ENCODE results near the gene VWA2.

The VWA2 gene

DNA sequence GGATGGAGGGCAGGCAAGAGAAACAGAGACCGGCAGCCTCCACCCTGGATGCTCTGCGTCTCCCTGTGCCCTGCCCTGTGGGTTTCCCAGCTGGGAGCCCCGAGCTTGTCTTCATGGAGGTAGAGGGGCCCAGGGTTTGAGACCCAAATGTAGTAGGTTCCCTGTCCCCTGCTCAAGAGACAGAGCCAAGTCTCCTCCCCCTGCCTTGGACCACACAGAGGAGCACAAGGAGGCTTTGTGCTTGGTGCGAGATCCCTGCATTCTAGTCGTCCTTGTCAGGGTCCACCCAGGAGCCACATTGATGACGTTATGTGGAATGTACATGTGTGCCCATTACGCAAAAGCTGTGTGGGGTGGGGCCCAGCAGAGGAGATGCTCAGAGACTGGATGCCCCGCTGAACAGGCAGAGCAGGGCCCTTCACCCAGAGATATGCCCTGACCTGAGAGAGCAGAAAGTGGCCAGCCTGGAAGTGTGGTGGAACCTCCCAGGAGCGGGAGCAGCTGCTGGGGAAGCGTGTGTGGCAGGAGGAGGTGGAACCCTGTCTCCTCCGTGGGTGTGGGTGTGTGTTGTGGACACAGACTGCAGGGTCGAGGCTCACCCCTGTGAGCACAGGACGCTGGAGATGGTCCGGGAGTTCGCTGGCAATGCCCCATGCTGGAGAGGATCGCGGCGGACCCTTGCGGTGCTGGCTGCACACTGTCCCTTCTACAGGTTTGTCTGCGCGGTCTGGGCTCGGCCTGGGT lies 39.3 kb downstream of the VWA2 start:
- no peak for DNase-seq

DNA sequence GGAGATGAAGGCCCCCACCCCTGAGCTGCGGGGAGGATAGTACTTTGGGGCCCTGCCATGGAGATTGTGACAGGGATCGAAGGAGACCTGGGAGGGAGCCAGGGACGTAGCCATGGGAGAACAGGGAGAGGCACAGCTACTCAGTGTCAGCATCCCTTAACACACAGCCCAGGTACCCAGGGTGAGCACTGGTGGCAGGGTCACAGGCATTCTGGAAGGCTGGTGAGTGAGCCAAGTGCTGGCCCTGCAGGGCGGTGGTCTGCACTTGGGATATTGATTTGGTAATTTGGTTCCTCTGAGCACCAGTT lies 39.8 kb downstream of the VWA2 start:
- no peak for DNase-seq

DNA sequence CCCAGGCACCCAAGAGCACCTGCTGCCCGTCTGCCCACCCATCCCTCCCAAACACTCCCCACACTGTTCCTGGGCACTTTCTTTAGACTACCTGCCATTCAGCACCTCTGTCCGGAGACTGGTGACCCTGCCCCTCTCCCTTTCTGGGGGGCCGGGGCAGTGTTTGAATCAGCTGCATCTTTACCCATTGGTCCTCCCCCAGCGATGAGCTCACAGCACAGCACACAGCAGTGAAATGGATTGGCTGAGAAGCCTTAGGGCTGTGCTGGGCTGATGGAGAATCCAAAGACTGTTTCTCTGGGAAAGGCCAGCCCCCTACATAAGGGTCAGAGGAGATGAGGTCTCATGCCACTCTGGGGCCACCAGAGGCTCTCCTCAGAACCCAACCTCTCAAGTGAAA lies 40.2 kb downstream of the VWA2 start:
- DNase-seq = no peak

DNA sequence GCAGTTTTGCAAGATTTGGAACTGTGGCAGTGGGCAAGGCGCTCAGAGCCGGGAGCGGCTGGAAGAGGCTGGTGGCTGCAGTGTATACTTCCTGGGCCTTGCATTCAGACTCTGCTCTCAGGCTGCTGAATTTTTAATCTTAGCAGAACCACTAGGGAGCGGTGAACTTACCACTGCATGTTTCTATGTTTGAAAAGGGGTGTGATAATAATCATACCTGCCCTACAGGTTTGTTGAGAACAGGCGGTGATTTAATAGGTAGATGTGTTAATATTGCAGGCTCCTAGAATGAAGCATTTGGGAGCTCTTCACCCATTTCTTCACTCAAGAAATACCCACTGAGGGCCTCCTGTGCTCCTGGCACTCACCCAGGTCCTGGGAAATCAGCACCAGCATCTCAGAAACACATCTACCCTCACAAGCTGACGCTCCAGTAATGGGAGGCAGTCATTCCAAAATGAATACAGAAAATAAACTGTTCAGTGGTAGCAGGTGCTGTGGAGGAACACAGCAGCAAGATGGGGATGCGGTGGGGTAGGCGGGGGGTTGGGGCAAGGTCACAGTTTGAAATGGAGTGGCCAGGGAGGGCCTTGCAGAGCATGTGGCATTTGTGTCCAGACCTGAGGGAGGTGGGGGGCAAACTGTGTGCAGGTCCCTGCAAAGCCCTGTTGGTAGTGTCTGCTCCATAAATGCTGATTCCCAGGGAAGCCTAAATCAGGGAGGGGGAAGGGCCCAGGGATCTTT lies 41.0 kb downstream of the VWA2 start:
- DNase-seq = no peak

DNA sequence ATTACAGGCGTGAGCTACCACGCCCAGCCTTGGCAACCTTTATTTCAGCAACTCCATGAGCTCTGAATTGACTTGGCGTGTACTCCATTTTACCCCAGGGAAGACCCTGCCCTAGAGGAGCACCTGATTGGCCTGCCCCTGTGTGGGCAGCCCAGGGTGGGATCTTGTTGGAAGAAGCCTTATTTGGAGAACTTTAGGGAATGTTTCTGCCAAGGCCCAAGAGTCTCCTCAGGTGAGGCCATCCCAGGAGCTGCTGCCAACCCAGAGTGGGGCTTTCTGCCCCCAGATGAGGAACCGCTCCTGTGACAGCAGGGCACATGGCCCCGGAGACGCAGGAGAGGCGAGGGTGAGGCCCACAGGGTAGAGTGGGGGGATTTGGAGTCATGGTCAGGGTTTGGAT lies 42.0 kb downstream of the VWA2 start:
- no peak for DNase-seq

DNA sequence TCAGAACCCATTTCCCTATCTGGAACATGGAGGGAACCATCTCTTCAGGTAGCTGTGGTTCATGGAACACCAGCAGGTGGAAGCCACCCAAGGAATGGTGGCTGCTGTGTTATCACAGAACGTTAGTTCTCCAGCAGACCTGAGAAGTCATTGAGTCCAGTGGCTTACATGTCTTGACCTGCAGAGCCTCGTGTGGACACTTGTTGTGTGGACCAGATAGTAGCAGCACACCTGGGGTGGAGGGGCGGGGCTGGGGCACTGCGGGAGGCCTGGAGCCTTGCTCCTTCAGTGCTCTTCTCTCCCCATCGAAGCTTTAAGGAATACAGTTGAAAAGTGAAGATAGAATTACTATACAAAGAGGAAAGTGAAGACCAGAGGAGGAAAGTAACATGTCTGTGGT lies 42.4 kb downstream of the VWA2 start:
- no peak for DNase-seq

DNA sequence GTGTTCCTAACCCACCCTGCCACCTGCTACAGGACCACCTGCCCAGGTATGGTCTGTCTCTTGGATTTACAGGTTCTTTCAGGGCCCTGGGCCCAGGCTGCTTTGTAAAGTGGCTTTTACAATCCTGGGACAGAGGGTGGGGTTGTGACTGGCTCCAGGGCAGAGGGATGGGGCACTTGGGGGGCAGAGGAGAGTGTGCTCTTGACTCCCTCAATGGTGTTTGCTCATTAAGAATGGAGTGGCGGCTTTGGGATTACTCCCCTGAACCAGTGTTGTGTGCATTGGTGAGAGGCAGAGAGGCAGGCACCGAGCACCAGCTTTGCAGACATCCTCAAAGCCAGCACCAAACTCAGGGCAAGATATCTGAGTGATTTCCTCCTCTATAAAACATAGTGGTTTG lies 43.5 kb downstream of the VWA2 start:
- DNase-seq = no peak

DNA sequence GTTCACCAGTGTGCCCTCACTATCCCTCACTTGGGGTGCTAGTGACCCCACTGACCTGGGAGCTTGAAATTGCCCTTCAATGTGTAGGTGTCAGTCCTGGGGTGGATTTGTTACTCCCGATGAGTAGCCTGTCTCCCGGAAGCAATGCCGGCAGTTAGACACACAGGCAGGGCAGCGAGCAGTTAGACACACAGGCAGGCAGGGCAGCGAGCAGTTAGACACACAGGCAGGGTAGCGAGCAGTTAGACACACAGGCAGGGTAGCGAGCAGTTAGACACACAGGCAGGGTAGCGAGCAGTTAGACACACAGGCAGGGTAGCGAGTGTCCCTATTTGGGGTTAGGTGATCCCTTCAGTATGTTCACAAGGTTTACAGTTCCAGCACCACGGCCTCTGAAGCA lies 44.0 kb downstream of the VWA2 start:
- no peak for DNase-seq

DNA sequence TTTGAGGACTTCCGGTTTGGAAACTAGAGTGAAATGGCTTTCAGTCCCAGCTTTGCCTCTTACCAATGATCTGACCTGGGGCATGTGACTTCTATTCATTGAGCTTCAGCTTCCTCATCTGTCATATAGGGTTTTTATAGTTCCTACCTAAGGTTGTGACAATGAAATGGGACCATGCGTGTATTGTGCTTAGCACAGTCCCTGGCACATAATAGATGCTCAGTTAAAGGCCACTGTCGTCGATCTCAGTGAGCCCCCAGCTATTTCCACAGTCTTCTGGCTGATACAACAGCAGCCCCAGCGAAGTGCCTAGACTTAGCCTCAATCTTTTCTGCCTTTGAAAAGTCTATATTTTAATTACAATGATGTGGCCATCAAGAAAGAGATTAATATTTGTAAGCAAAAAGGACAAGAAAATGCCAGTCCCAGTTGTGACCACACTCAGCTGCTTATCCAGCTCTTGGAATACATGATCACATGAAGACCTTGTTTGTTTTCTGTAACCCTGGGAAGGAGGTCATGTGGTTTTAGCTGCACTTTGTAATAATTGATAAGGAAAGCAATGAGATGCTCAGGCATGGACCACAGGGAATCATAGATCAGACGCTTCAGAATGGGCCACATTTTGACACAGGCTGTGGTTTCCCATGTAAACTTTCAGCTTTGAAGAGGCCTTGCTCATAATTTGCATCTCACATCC lies 44.6 kb downstream of the VWA2 start:
- DNase-seq = no peak

DNA sequence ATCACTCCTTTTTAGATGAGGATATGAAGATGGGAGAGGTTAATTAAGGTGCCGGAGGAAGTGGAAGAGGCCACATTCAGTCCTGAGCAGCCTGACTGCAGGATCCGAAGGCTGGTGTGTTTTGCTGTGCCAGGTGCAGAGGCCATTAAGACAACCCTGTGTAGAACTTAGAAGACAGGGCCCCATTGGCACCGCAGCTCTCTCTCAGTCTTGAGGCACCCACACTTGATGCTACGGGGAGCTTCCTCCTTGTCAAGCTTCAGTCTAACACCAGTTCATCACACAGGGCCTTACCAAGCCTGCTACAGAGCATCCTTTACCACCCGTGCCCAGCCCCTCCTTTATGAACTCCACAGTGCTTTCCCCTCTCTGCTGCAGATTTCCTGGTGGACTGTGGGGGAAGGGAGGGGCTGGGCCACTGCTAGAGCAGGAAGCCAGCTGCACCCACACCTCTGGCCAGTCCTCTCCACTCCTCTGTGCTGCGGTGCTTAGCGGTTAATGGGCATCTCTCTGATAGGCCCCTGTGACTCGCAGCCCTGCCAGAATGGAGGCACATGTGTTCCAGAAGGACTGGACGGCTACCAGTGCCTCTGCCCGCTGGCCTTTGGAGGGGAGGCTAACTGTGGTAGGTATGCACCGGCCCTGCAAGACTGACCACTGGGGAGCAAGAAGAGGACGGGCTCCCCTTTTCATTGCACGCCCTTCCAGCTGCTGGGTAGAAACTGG lies 45.5 kb downstream of the VWA2 start:
- DNase-seq = no peak

DNA sequence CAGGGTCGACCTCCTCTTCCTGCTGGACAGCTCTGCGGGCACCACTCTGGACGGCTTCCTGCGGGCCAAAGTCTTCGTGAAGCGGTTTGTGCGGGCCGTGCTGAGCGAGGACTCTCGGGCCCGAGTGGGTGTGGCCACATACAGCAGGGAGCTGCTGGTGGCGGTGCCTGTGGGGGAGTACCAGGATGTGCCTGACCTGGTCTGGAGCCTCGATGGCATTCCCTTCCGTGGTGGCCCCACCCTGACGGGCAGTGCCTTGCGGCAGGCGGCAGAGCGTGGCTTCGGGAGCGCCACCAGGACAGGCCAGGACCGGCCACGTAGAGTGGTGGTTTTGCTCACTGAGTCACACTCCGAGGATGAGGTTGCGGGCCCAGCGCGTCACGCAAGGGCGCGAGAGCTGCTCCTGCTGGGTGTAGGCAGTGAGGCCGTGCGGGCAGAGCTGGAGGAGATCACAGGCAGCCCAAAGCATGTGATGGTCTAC lies 46.9 kb downstream of the VWA2 start:
- no peak for DNase-seq

DNA sequence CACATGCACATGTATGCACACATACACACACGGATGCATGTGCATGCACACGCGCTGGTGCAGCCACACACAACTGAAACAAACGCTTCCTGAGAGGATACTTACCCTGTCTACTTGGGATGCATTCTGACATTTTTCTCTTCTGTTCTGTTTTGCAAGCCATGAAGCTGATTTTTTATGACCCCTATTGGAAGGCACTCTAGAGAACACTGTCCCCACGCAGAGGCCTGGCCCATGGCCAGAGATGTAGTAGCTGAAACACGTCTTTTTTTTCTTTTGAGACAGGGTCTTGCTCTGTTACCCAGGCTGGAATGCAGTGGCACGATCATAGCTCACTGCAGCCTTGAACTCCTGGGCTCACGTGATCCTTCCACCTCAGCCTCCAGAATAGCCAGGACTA lies 47.9 kb downstream of the VWA2 start:
- no peak for DNase-seq

DNA sequence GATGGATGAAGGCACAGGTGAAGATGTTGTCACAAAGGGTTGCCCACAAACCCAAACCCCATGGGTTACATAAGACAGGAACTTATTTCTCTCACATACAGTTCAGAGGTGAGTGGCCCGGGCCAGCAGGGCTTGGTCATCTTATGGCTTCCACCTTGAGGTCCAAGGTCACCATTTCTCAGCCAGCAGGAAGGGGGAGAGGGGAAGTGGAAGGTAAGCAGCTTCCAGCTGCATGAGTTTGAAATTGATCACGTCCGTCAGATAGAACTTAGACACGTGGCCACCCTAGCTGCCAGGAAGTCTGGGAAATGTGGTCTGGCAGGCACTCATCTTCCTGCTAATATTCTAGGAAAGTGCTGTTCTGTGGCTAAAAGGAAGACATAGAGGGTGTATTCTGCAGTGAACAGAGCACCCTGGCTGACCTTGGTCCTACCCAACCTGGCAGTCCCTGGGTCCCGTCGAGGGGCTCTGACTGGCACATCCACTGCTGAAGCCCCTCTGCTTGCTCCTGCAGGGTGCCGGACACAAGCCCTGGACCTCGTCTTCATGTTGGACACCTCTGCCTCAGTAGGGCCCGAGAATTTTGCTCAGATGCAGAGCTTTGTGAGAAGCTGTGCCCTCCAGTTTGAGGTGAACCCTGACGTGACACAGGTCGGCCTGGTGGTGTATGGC lies 49.5 kb downstream of the VWA2 start:
- DNase-seq = no peak

DNA sequence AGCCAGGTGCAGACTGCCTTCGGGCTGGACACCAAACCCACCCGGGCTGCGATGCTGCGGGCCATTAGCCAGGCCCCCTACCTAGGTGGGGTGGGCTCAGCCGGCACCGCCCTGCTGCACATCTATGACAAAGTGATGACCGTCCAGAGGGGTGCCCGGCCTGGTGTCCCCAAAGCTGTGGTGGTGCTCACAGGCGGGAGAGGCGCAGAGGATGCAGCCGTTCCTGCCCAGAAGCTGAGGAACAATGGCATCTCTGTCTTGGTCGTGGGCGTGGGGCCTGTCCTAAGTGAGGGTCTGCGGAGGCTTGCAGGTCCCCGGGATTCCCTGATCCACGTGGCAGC lies 50.0 kb downstream of the VWA2 start:
- no peak for DNase-seq

DNA sequence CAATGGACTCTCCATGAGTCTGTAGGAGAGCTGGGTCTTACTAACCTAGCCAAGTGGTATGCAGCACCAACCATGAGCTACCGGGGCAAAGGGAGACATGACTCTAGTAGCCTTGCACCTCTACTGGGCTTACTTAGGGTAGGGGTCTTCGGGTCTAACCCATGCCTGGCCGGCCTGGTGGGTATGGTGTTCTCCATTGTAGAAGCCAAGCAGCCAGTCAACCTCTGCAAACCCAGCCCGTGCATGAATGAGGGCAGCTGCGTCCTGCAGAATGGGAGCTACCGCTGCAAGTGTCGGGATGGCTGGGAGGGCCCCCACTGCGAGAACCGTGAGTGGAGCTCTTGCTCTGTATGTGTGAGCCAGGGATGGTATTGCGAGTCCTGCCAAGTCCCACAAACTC lies 51.0 kb downstream of the VWA2 start:
- no peak for DNase-seq

DNA sequence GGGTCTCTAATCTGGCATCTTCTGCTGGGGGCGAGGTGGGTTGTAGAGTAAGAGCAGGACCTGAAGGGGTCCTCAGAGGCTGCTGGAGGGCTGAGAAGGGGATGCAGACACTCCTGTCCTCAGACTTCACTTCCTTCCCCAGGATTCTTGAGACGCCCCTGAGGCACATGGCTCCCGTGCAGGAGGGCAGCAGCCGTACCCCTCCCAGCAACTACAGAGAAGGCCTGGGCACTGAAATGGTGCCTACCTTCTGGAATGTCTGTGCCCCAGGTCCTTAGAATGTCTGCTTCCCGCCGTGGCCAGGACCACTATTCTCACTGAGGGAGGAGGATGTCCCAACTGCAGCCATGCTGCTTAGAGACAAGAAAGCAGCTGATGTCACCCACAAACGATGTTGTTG lies 52.0 kb downstream of the VWA2 start:
- no peak for DNase-seq

DNA sequence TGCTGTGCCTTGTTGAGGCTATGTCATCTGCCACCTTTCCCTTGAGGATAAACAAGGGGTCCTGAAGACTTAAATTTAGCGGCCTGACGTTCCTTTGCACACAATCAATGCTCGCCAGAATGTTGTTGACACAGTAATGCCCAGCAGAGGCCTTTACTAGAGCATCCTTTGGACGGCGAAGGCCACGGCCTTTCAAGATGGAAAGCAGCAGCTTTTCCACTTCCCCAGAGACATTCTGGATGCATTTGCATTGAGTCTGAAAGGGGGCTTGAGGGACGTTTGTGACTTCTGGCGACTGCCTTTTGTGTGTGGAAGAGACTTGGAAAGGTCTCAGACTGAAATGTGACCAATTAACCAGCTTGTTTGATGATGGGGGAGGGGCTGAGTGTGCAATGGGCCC lies 52.5 kb downstream of the VWA2 start:
- no peak for DNase-seq

DNA sequence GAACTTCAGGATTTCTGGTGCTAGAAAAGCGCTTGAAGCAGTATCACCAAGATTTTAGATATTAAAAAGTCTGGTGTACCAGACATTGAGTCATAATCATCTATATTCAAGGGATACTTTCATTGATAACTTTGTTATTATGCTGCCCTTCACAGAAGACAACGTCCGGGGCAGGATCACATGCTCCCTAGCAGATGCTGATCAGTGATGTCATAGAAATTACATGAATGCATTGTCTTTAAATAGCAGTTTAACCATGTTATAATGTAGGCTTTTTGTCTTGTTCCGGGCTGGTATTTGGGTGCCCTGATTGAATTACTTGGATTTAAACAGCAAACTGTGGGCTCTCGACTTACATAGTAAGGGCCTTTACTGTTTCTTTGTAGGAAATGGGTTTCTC lies 54.0 kb downstream of the VWA2 start:
- no peak for DNase-seq

DNA sequence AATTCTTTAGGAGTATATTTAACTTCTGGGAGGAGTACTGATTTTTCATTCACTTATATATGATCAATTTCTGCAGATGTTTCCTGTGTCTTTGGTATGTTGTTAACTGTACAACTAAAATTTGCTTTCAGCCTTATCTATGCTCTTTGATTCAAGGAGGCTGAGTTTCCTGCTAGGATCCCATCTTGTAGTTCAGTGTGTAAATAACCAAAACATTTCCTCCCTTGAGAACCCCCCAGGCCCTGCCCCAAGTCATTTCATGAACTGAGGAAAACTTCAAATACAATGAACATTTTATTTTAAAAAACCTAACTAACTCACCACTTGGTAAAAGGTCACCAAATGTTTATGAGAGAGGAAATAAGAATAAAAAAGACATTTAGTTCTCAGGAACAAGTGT lies 55.5 kb downstream of the VWA2 start:
- DNase-seq = no peak

DNA sequence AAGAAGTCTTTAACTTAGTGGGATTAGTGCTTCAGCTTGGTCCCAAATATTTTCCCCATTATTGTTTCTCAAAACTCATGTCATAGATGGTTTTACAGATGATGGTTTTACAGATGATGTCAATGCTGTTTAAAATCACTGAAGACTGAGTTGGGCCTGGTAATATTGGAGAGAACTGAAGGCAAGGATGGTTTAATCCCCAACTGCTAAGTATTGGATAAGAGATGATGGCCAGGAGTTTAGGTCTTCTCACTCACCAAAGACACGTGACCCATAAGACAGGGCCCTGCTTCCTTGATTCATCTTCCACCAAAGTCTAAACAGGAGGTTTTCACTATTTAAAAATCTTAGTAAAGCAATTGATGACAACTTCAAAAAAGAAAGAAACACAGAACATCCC lies 56.3 kb downstream of the VWA2 start:
- DNase-seq = no peak

DNA sequence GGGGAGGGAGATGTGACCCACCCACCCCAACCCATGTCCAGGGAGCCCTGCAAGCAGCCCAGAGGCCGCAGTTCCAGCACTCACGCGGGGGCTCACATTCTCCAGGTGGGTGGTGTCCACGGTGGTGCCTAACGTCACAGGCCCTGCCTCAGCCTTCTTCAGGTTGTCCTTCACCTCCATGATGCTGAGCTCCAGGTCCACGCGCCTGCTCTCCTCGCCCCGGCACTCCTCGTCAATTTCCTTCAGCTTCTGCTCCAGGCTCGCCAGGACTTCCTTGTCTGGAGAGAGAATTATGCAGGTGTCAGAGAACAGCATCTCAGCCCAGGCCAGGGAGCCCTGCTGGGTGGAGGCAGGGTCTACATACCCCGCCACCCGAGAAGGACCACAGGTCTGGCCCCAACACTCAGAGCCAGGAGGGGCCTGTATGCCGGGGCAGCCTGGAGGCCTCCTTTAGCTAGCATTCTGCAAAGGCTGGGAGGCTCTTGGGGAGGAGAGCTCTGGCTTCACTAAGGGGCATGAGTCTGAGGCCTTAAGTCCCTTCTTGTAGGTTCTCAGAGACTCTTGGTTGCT lies 58.2 kb downstream of the VWA2 start:
- no peak for DNase-seq

DNA sequence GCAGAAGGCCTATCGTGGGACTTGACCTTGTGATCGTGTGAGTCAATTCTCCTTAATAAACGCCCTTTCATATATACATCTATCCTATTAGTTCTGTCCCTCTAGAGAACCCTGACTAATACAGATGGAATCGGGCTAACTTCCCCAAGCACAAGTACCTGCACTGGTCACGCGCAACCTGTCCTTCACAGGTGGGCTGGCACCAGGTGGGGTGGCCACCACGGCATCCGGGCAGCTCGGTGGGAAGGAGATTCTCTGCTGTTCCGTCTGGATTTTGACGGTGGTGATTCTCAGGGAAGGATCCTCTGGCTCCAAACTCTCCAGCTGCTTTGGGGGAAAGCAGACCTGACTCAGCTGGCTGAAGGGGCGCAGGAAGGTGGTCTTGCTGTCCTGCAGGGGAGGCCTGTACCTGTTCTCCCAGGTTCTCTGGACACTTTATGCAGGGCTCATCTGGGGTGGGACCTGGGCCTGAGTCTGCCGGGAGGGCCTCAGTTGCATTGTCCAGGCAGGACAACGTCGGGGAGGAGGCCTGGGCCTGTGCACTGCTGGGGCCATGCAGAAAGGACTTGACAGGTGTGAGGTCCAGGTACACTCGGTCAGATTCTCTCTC lies 61.1 kb downstream of the VWA2 start:
- no peak for DNase-seq

Measured in activated naive CD4-positive, alpha-beta T cell (primary cell).